K562 (cell line): ENCODE measurements around the gene GP1BB. TPM values are rescaled to one million over a fixed set of nuclear protein-coding genes. Genes with fewer than 3 reads are reported as not detected.
A peak's percentile ranks its signal among the peaks of the same experiment; 100 is the strongest.

Source experiments
- ARHGAP35 ChIP-seq: fragments of 450-650 bp; IDR thresholded peaks from 2 replicates; pipeline ENCODE4 v1.6.1; 2018; ENCODE audit not compliant: partially characterized antibody
- ARID1B ChIP-seq: fragments of 450-650 bp; IDR thresholded peaks from 2 replicates; pipeline ENCODE4 v1.6.1; 2016; ENCODE audit warnings: antibody characterized with exemption, mild to moderate bottlenecking, inconsistent platforms
- CBX1 ChIP-seq: sonication (generic); IDR thresholded peaks from 2 replicates; pipeline ENCODE4 v1.6.1; 2016; ENCODE audit warnings: antibody characterized with exemption, low read depth, mild to moderate bottlenecking
- CC2D1A ChIP-seq: fragments of 450-650 bp; IDR thresholded peaks from 2 replicates; pipeline ENCODE4 v1.6.1; 2017; ENCODE audit warnings: mild to moderate bottlenecking
- MAFF ChIP-seq: IDR thresholded peaks from 2 replicates; pipeline ENCODE4 v1.6.1; 2012; ENCODE audit warnings: low read length, improper control_type of control experiment
- POLR2G ChIP-seq: fragments of 200-400 bp; formaldehyde crosslinking; IDR thresholded peaks from 2 replicates; pipeline ENCODE4 v1.6.1; 2017; ENCODE audit warnings: low read depth, mild to moderate bottlenecking, antibody characterized with exemption, low read length, moderate library complexity
- RNF2 ChIP-seq: sonication (generic); IDR thresholded peaks from 2 replicates; pipeline ENCODE4 v1.6.1; 2016
- SAP30 ChIP-seq: fragments of 200-600 bp; sonication (generic); IDR thresholded peaks from 2 replicates; pipeline ENCODE4 v1.6.1; 2012; ENCODE audit warnings: borderline replicate concordance, low read depth, mild to moderate bottlenecking, moderate library complexity, low read length, control low read depth, inconsistent platforms; ENCODE audit not compliant: insufficient read depth, poor library complexity, severe bottlenecking
- TAF15 ChIP-seq: fragments of 200-400 bp; formaldehyde crosslinking; IDR thresholded peaks from 2 replicates; pipeline ENCODE4 v1.6.1; 2017; ENCODE audit warnings: mild to moderate bottlenecking, low read depth, low read length, moderate library complexity
- ZNF12 ChIP-seq: sonication (generic); formaldehyde crosslinking; IDR thresholded peaks from 2 replicates; pipeline ENCODE4 v1.4.0; 2020; ENCODE audit warnings: mild to moderate bottlenecking, missing genetic modification reagents
- ZNF253 ChIP-seq: fragments of 250-450 bp; sonication (Bioruptor Pico); conservative IDR thresholded peaks from 2 replicates; pipeline ENCODE4 v1.6.1; 2021; ENCODE audit warnings: mild to moderate bottlenecking
- ZNF785 ChIP-seq: fragments of 250-450 bp; sonication (Bioruptor Pico); IDR thresholded peaks from 2 replicates; pipeline ENCODE4 v1.4.0; 2020; ENCODE audit warnings: mild to moderate bottlenecking
- polyA plus RNA-seq, 8 experiments: library from polyadenylated mRNA; depleted of rRNA in 4 of 8; stranded (reverse) in 5 of 8; unstranded in 3 of 8; fragments of >200 nt; fragmentation: Nextera tagmentation in 2 of 8; fragmentation: Illumina TruSeq in 1 of 8; extraction: Ambion mirVana in 2 of 8; extraction: Trizol in 1 of 8; gene quantifications; 2 replicates each; pipeline versions ENCODE4 v1.2.1 to v1.2.3, GENCODE V29; 2011 to 2014; ENCODE audit warnings: inconsistent platforms in 1 of 8, missing spikeins in 1 of 8
- total RNA-seq, 7 experiments: library from RNA; depleted of rRNA in 6 of 7; stranded (reverse); fragments of >200 nt in 6 of 7; fragmentation: Illumina TruSeq in 2 of 7; extraction: Trizol in 2 of 7; gene quantifications; 2 replicates each; pipeline versions ENCODE4 v1.2.1 to v1.2.3, GENCODE V29; 2011 to 2021; ENCODE audit warnings: low replicate concordance in 1 of 7
- TF ChIP-seq, protein P1 (sequence below): fragments of 150-350 bp; IDR thresholded peaks from 2 replicates; pipeline ENCODE4 v1.6.1; 2014; ENCODE audit warnings: low read depth, mild to moderate bottlenecking, low read length, borderline replicate concordance
- TF ChIP-seq, protein P2 (sequence below): fragments of 250-450 bp; sonication (Bioruptor Pico); IDR thresholded peaks from 2 replicates; pipeline ENCODE4 v1.5.0; 2022; ENCODE audit warnings: mild to moderate bottlenecking
- TF ChIP-seq, protein P3 (sequence below): fragments of 450-650 bp; IDR thresholded peaks from 2 replicates; pipeline ENCODE4 v1.6.1; 2014; ENCODE audit warnings: low read depth, mild to moderate bottlenecking, moderate library complexity, borderline replicate concordance
- TF ChIP-seq, protein P4 (sequence below), 2 experiments: IDR thresholded peaks in 1 of 2; conservative IDR thresholded peaks in 1 of 2; 2 replicates each; pipeline ENCODE4 v1.6.1; 2016; ENCODE audit warnings: low read depth in 2 of 2, mild to moderate bottlenecking in 1 of 2, missing compliant biosample characterization in 1 of 2, missing genetic modification characterization in 1 of 2, moderate library complexity in 1 of 2
- TF ChIP-seq, protein P5 (sequence below), 2 experiments: fragments of 450-650 bp in 1 of 2; sonication (generic) in 1 of 2; formaldehyde crosslinking; conservative IDR thresholded peaks; 2 replicates each; pipeline versions ENCODE4 v1.4.0 to v1.8.1; 2020 to 2022; ENCODE audit warnings: mild to moderate bottlenecking in 1 of 2, missing genetic modification reagents in 1 of 2

The GP1BB gene
- total and polyA plus RNA-seq, 9 of the 15 experiments (the other 6 are each of a cell fraction or from before 2014, with no cell fraction given) = 0.69 to 162 (median 2.8) TPM

DNA sequence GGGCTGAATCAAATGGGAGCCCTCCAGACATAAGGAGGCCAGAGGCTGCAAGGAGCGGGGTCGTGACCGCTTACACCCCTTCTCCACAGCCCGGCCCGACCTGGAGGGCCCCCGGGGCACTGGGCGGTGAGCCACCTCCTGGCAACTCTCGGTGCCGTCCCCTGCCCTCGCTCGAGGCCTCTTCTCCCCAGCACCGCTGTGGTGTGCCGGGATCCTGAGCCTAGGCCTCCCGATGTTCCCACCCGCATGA lies 432 bp upstream of the GP1BB start (continued):
- TF ChIP-seq, protein P1, sequence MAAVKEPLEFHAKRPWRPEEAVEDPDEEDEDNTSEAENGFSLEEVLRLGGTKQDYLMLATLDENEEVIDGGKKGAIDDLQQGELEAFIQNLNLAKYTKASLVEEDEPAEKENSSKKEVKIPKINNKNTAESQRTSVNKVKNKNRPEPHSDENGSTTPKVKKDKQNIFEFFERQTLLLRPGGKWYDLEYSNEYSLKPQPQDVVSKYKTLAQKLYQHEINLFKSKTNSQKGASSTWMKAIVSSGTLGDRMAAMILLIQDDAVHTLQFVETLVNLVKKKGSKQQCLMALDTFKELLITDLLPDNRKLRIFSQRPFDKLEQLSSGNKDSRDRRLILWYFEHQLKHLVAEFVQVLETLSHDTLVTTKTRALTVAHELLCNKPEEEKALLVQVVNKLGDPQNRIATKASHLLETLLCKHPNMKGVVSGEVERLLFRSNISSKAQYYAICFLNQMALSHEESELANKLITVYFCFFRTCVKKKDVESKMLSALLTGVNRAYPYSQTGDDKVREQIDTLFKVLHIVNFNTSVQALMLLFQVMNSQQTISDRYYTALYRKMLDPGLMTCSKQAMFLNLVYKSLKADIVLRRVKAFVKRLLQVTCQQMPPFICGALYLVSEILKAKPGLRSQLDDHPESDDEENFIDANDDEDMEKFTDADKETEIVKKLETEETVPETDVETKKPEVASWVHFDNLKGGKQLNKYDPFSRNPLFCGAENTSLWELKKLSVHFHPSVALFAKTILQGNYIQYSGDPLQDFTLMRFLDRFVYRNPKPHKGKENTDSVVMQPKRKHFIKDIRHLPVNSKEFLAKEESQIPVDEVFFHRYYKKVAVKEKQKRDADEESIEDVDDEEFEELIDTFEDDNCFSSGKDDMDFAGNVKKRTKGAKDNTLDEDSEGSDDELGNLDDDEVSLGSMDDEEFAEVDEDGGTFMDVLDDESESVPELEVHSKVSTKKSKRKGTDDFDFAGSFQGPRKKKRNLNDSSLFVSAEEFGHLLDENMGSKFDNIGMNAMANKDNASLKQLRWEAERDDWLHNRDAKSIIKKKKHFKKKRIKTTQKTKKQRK = peak; percentile 56; the same call in 1 of the 2 replicates
- TF ChIP-seq, protein P2, sequence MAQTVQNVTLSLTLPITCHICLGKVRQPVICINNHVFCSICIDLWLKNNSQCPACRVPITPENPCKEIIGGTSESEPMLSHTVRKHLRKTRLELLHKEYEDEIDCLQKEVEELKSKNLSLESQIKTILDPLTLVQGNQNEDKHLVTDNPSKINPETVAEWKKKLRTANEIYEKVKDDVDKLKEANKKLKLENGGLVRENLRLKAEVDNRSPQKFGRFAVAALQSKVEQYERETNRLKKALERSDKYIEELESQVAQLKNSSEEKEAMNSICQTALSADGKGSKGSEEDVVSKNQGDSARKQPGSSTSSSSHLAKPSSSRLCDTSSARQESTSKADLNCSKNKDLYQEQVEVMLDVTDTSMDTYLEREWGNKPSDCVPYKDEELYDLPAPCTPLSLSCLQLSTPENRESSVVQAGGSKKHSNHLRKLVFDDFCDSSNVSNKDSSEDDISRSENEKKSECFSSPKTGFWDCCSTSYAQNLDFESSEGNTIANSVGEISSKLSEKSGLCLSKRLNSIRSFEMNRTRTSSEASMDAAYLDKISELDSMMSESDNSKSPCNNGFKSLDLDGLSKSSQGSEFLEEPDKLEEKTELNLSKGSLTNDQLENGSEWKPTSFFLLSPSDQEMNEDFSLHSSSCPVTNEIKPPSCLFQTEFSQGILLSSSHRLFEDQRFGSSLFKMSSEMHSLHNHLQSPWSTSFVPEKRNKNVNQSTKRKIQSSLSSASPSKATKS (CRISPR knock-in tag) = 0 out of 2 replicates have a peak, but pooled peaks have one; percentile 2
- TF ChIP-seq, protein P3, sequence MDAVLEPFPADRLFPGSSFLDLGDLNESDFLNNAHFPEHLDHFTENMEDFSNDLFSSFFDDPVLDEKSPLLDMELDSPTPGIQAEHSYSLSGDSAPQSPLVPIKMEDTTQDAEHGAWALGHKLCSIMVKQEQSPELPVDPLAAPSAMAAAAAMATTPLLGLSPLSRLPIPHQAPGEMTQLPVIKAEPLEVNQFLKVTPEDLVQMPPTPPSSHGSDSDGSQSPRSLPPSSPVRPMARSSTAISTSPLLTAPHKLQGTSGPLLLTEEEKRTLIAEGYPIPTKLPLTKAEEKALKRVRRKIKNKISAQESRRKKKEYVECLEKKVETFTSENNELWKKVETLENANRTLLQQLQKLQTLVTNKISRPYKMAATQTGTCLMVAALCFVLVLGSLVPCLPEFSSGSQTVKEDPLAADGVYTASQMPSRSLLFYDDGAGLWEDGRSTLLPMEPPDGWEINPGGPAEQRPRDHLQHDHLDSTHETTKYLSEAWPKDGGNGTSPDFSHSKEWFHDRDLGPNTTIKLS = no peak
- TF ChIP-seq TAF15 = peak; percentile 87
- no peak for TF ChIP-seq ZNF785 (CRISPR knock-in tag)
- TF ChIP-seq RNF2 = no peak
- TF ChIP-seq POLR2G = no peak
- peak; percentile 26; the same call in 1 of the 2 replicates for TF ChIP-seq ZNF253 (CRISPR knock-in tag)
- TF ChIP-seq CBX1 = no peak
- no peak for TF ChIP-seq ZNF12 (CRISPR knock-in tag)
- TF ChIP-seq, protein P4, sequence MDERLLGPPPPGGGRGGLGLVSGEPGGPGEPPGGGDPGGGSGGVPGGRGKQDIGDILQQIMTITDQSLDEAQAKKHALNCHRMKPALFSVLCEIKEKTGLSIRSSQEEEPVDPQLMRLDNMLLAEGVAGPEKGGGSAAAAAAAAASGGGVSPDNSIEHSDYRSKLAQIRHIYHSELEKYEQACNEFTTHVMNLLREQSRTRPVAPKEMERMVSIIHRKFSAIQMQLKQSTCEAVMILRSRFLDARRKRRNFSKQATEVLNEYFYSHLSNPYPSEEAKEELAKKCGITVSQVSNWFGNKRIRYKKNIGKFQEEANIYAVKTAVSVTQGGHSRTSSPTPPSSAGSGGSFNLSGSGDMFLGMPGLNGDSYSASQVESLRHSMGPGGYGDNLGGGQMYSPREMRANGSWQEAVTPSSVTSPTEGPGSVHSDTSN (CRISPR knock-in tag; IDR thresholded peaks at IDR 0.05; ENCODE audit: low read depth) = no peak
- TF ChIP-seq, protein P4 (tag; conservative IDR thresholded peaks at IDR 0.05; ENCODE audit: low read depth) = no peak
- TF ChIP-seq ARID1B = no peak
- TF ChIP-seq, protein P5, sequence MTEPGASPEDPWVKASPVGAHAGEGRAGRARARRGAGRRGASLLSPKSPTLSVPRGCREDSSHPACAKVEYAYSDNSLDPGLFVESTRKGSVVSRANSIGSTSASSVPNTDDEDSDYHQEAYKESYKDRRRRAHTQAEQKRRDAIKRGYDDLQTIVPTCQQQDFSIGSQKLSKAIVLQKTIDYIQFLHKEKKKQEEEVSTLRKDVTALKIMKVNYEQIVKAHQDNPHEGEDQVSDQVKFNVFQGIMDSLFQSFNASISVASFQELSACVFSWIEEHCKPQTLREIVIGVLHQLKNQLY (CRISPR knock-in tag; conservative IDR thresholded peaks at IDR 0.05) = 0 out of 4 replicates have a peak, but pooled peaks of 1 of the 2 experiments have one; percentile 14
- TF ChIP-seq CC2D1A = no peak
- TF ChIP-seq MAFF = no peak
- TF ChIP-seq ARHGAP35 = peak; percentile 79
- TF ChIP-seq SAP30 = peak; percentile 29
